Measurements from ENCODE around the gene DNAH7.

The DNAH7 gene

DNA sequence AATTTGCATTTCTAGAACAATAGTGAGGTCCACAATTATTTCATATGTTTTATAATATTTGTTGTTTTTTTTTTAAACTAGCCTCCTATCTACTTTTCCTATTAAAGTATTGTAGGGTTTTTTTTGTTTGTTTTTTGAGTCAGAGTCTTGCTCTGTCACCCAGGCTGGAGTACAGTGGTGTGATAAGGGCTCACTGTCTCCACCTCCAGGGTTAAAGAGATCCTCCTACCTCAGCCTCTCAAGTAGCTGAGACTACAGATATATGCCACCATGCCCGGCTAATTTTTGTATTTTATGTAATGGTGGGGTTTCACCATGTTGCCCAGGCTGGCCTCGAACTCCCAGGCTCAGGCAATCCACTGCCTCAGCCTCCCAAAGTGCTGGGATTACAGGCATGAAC is 289.1 kb downstream of the DNAH7 start:
- no peak for DNase-seq (ENCODE audit: low spot score)
- no peak for TF ChIP-seq CTCF (IDR thresholded peaks at IDR 0.05; ENCODE audit: extremely low read depth, missing control alignments)

DNA sequence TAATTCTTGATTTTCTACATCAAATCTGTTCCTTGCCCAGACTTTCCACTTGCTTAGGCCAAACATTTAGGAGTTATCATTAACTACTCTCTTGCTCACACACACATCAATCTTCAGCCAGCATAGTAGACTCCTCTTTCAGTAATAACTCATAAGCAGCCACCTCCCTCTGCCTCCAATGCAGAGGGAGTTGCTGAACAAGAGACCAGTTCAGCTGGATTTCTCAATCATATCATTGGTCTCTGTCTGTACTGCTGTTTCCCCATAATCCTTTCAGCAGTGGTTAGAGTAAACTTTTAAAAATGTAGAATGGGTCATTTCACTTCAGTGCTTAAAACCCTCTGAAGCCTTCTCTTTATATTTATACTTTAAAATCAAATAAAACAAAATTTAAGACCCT is 298.7 kb downstream of the DNAH7 start:
- DNase-seq (ENCODE audit: low spot score), result no peak
- no peak for TF ChIP-seq CTCF (IDR thresholded peaks at IDR 0.05; ENCODE audit: extremely low read depth, missing control alignments)

DNA sequence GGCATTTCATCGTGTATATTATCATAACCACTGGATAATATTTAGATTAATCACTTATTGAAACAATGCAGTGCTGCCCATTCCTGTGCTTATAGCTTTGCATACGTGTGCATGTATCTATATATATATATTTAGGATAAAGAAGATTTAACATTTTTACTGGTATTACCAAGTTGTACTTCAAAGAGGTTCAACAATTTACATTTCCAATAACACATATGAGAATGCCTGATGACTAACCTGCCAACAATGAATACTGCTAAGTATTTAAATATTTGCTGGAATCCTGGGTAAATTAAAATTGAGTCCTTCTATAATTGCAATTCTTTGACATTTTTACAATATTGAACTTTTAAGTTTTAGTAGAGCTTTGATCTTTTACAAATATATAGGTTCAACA is 300.2 kb downstream of the DNAH7 start:
- TF ChIP-seq CTCF (IDR thresholded peaks at IDR 0.05; ENCODE audit: extremely low read depth, missing control alignments), result no peak
- DNase-seq (ENCODE audit: low spot score), result no peak

DNA sequence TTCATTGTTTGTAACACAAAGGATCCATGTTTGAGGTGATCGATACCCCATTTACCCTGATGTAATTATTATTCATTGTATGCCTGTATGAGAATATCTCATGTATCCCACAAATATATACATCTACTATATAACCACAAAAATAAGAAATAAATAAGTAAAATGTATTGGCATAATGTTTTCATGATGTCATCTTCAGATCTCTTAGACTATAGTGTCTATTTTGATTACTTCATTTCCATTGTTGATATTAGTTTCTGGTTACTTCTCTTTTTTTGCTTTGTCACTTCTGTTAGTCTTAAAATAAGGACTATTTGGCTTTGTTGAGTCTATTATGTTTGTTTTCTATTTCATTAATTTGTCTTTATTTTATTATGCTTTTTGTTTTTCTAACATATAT is 301.9 kb downstream of the DNAH7 start:
- no peak for TF ChIP-seq CTCF (IDR thresholded peaks at IDR 0.05; ENCODE audit: extremely low read depth, missing control alignments)
- no peak for DNase-seq (ENCODE audit: low spot score)

DNA sequence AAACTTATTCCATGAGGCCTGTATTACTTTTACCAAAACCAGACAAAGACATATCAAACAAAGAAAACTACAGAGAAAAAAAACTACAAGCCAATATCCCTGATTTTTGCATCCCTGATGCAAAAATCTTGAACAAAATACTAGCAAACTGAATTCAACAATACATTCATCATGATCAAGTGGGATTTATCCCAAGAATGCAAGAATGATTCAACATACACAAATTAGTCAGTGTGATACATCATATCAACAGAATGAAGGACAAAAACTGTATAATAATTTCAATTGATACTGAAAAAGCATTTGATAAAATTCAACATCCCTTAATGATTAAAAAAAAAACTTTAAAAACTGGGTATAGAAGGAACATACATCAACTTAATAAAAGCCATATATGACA is 304.8 kb downstream of the DNAH7 start:
- TF ChIP-seq CTCF (IDR thresholded peaks at IDR 0.05; ENCODE audit: extremely low read depth, missing control alignments), result no peak
- DNase-seq (ENCODE audit: low spot score), result no peak

DNA sequence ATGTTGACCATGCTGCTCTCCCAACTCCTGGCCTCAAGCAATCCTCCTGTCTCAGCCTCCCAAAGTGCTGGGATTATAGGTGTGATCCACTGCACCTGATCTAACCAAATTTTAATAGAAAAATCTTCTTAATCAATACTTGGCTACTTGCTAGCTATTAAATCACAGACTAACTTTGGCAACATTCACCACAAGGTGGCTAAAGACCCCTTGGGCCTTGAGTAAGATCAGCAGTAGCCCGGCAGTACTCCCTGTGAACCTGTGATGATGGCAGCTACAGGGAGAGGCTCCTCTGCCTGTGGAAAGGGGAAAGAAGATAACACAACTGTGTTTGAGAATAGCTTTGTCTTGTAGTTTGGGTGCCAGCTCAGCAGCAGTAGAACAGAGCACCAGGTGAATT is 308.8 kb downstream of the DNAH7 start:
- DNase-seq (ENCODE audit: low spot score), result no peak
- TF ChIP-seq CTCF (IDR thresholded peaks at IDR 0.05; ENCODE audit: extremely low read depth, missing control alignments), result no peak

- no peak for DNase-seq (ENCODE audit: low spot score)
- TF ChIP-seq CTCF (IDR thresholded peaks at IDR 0.05; ENCODE audit: extremely low read depth, missing control alignments), result no peak
Measured at GRCh38 chr2:195758846-195759245, 309.8 kb downstream of the DNAH7 start.

Data from GM20000 (cell line).